Effector memory CD4-positive, alpha-beta T cell (primary cell): ENCODE measurements around the gene POMT2.

ENCODE experiments used
- DNase-seq, 3 donors: peaks; one replicate each; pipeline ENCODE4 v3.0.0-alpha.2; 2020
- H3K27ac ChIP-seq: 2 replicates; pipeline ENCODE4 v1.7.0; 2013; ENCODE audit warnings: mild to moderate bottlenecking, low read length, moderate library complexity; ENCODE audit not compliant: insufficient read depth, poor library complexity, severe bottlenecking
- H3K27me3 ChIP-seq: replicated peaks from 2 replicates; pipeline ENCODE4 v1.7.0; 2013; ENCODE audit warnings: mild to moderate bottlenecking, low read length; ENCODE audit not compliant: insufficient read depth, control insufficient read depth, poor library complexity, severe bottlenecking
- H3K36me3 ChIP-seq: 2 replicates; pipeline ENCODE4 v1.7.0; 2013; ENCODE audit warnings: mild to moderate bottlenecking, low read length, moderate library complexity; ENCODE audit not compliant: control insufficient read depth, insufficient read depth
- H3K4me1 ChIP-seq: 2 replicates; pipeline ENCODE4 v1.7.0; 2013; ENCODE audit warnings: low read length, mild to moderate bottlenecking; ENCODE audit not compliant: control insufficient read depth, insufficient read depth, poor library complexity, severe bottlenecking
- H3K4me3 ChIP-seq: 2 replicates; pipeline ENCODE4 v1.7.0; 2013; ENCODE audit warnings: low read length, low read depth, mild to moderate bottlenecking; ENCODE audit not compliant: insufficient read depth, poor library complexity, severe bottlenecking
- H3K9me3 ChIP-seq: 2 replicates; pipeline ENCODE4 v1.7.0; 2013; ENCODE audit warnings: mild to moderate bottlenecking, low read length, moderate library complexity; ENCODE audit not compliant: control insufficient read depth

POMT2 gene

DNA sequence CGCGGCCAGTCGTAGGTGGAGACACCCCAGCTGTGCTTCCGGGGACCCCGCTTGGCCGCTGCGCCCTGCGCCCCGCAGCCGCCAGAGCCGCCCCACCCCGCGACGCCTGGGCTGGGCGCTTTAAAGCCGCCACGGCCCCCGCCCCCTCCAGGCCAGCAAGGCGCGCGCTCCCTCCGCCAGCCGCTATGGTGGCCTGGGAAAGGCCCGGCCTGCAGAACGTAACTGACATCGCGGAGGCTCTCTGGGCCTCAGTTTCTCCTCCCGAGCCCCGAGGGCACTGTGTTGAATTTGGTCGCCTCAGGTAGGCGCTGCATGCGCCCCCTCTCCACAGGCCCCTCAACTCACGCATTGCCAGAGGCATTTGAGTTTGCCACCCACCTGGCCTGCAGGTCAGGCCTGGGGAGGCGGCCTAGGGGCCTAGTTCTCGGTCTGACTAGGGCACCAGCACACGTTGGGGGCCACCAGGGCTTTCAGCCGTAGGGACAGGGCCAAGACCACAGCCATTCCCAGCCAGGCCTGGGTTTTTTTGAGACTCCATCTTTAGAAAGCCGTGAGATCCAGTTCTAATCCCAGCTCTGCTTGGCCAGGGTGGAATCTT is 49.5 kb downstream of the POMT2 start, which contains the start of gene NGB:
Gene NGB (minus strand): TSS at position 94 of the 598 bp plus-strand sequence. CDS start 269 bp downstream, outside the sequence.
- H3K9me3 ChIP-seq, result no peaks in the 10 kb centered on the region
- H3K4me3 ChIP-seq, result no peak within 1 kb of the TSS
- no peaks in the 10 kb centered on the region for H3K4me1 ChIP-seq
- no peak for DNase-seq
- H3K27me3 ChIP-seq, result no peaks in the 10 kb centered on the region
- H3K36me3 ChIP-seq, result no peaks in the 10 kb centered on the region
- no peak within 1 kb of the TSS for H3K27ac ChIP-seq

DNA sequence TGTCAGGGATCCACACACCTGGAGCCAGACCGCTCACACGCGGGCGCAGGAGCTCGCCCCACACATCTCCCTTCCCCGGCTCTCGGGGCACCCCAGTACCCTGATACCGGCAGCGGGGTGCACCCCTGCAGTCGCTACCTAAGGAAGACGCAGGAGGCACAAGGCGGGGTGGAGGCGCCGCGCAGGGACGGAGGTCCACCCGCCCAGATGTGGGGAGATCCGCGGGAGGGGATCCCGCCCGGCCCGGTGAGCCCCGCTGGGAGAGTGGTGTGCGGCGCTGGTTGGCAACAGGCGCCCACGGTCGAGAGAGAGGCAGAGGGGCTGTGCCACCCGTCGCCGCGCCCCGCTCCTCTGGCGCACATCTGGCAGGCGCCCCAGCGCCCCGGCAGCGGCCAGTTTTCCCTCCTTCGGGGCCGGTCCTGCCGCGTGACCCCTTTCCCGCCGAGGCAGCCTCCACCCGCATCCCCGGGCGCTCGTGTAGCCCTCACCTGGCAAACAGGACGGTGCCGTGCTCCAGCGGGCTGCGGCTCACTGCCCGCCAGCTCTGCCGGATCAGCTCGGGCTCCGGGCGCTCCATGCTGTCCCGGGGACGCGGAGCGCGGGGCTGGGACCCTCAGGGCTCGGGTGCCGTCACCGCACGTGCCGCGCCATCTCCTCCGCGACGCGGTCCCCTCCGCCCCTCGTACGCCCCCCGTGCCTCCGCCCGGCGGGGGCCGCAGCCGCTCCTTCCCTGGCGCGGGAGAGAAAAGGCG is 50.1 kb downstream of the POMT2 start:
- Histone ChIP-seq H3K27ac (no peak overlapping the region), H3K9me3 (no peaks in the 10 kb centered on the region), H3K36me3 (no peaks in the 10 kb centered on the region), H3K4me3 (no peak overlapping the region), H3K27me3 (no peaks in the 10 kb centered on the region), H3K4me1 (no peaks in the 10 kb centered on the region)
- no peak for DNase-seq

DNA sequence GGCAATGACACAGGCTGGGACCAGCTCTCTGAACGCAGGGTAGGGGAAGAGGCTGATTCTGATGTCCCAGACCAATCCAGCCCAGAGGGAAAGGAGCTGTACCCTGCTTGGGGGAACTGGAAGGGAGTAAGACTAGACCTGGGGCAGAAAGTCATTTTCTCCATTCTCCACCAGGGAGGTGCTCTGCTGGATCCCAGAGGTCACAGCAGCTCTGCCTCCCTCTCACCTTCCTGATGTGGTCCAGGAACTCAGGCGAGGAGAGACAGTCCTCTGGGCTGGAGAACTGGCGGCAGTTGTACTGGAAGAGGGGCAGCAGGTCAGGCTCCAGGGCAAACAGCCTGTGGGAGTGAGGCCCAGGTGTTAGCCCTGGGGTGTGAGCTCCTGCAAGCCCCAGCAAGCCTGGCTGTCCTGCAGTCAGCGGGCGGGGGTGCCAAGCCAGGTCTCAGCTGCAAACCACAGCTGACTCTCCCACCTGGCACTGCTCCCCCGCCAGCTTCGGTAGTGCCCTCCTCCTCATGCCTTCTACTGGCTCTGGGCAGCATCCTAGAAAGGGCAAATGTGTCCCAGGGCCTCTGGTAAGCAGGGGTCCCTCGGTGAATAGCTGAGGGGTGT is 51.6 kb downstream of the POMT2 start:
- H3K4me3 ChIP-seq, result no peak overlapping the region

GRCh38 chr14:77267937-77268699 is 52.6 kb downstream of the POMT2 start:
- no peak overlapping the region for H3K4me3 ChIP-seq
- H3K27ac ChIP-seq, result no peak overlapping the region
- DNase-seq, result no peak
- no peaks in the 10 kb centered on the region for H3K36me3 ChIP-seq
- H3K4me1 ChIP-seq, result no peaks in the 10 kb centered on the region
- H3K27me3 ChIP-seq, result no peaks in the 10 kb centered on the region
- H3K9me3 ChIP-seq, result no peaks in the 10 kb centered on the region

More for the DNA sequence above, 51.6 kb downstream of the POMT2 start:
- H3K36me3 ChIP-seq, result no peaks in the 10 kb centered on the region
- H3K27ac ChIP-seq, result no peak overlapping the region
- no peaks in the 10 kb centered on the region for H3K27me3 ChIP-seq
- no peak for DNase-seq
- no peaks in the 10 kb centered on the region for H3K9me3 ChIP-seq
- no peaks in the 10 kb centered on the region for H3K4me1 ChIP-seq

- no peaks in the 10 kb centered on the region for H3K27me3 ChIP-seq
Observed at GRCh38 chr14:77266336-77266735, 54.3 kb downstream of the POMT2 start.

DNA sequence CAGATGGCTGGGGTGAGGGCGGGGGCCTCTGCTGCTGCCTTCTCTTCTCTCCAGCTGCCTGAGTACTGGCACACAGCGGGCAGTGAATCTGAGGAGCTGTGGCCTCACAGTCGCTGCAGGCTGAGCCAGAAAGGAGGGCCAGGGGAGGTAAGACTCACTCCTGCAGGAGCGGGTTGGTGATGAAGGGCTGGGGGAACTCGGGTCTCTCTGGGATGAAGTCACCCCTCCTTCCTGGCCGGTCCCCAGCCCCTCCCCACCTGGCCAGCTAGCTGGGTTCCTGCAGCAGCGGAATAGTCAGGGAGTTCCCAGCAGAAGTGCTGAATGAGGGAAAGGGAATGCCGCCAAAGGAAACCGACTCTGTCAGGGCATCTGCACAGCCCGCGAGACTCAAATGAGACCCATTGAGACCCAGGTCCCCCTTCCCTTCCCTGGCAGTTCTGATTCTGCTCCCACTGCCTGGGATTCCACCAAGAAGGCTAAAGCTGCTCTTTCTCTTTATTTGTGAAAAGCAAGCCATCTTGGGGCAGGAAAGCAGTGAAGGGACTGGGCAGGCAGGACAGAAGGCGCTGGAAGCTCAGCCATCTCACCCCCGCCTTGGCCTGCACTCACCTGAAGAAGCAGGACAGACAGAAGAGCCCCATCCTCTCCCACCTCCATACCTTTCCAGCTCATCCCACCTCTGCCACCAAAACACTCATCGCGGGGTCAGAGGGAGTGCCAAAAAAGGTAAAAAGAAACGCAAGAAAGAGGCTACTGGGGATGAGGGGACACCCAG is 54.9 kb downstream of the POMT2 start:
- DNase-seq, result no peak
- Histone ChIP-seq H3K9me3 (no peaks in the 10 kb centered on the region), H3K27me3 (no peaks in the 10 kb centered on the region), H3K4me1 (no peaks in the 10 kb centered on the region), H3K27ac (no peak overlapping the region), H3K36me3 (no peaks in the 10 kb centered on the region), H3K4me3 (no peak overlapping the region)

More at GRCh38 chr14:77266336-77266735, 54.3 kb downstream of the POMT2 start:
- Histone ChIP-seq H3K27ac (no peak overlapping the region), H3K4me3 (no peak overlapping the region), H3K4me1 (no peaks in the 10 kb centered on the region), H3K36me3 (no peaks in the 10 kb centered on the region), H3K9me3 (no peaks in the 10 kb centered on the region)
- no peak for DNase-seq

DNA sequence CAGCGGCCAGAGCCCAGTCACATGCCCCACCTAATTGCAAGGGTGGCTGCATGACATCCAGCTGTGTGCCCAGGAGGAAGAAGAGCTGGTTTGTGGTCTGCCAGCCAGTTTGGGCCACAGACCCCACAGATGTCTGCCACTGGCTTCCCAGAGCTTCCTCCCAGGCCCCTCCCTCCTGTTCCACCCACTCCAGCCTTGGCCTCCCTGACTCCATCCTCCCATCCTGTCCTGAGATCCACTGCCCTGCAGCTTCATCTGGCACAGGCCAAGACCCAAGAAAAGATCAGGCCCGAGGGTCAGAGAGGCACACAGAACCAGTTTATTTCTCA is 55.5 kb downstream of the POMT2 start:
- DNase-seq, result no peak
- no peak overlapping the region for H3K27ac ChIP-seq

DNA sequence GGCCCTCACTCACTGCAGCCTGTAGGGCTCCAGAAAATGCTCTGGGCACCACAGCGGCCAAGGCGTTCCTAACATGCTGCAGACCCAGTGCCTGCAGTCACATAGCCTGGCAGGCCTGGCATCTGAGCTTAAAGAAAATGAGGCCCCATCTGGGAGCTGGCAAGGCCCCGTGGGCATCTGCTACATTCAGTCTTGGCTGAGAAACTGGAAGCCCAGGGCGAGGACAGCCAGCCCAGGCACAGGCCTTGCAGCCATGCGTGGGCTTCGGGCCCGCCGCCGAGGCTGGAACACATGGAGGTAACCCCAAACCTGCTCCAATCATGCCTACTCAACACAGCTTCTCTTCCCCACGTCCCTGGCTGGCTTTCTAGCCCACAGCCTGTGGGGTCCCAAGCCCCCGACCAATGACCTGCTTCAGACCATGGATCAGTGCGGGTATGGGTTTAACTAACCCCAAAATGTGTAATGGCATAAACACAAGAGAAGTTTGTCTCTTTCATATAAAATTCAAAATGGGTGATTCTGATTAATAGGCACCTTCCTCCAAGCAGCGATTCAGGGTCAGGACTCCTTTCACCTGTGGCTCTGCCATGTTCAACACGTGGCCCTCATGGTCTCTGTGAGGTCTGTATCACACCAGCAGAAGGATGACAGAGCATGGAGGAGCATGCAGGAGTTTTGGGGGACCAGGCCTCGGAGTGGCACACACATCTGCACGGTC is 56.1 kb downstream of the POMT2 start:
- Histone ChIP-seq H3K36me3 (no peaks in the 10 kb centered on the region), H3K27me3 (no peaks in the 10 kb centered on the region), H3K27ac (no peak overlapping the region), H3K4me3 (no peak overlapping the region), H3K4me1 (no peaks in the 10 kb centered on the region), H3K9me3 (no peaks in the 10 kb centered on the region)
- DNase-seq, result no peak

More for the DNA sequence above, 55.5 kb downstream of the POMT2 start:
- Histone ChIP-seq H3K4me1 (no peaks in the 10 kb centered on the region), H3K27me3 (no peaks in the 10 kb centered on the region), H3K9me3 (no peaks in the 10 kb centered on the region), H3K36me3 (no peaks in the 10 kb centered on the region), H3K4me3 (no peak overlapping the region)

- Histone ChIP-seq H3K36me3 (no peaks in the 10 kb centered on the region), H3K27ac (no peak overlapping the region), H3K27me3 (no peaks in the 10 kb centered on the region), H3K4me3 (no peak overlapping the region), H3K4me1 (no peaks in the 10 kb centered on the region), H3K9me3 (no peaks in the 10 kb centered on the region)
- no peak for DNase-seq
Observed at GRCh38 chr14:77260631-77261030, 60.1 kb downstream of the POMT2 start.
